ENCODE results near the gene SCML1. TPM values are rescaled to one million over a fixed set of nuclear protein-coding genes. Genes with fewer than 3 reads are reported as not detected.

SCML1 gene
- total and polyA plus RNA-seq, 10 of the 15 experiments (the other 5 are each of a cell fraction or from before 2014, with no cell fraction given), result 0.62 to 48.3 (median 1.6) TPM

Other genes starting within 250 kb of the SCML1 start
- not detected in 2 replicates for gene RAI2, start 123.8 kb downstream of the SCML1 start, total RNA-seq (2014; rRNA removed)
- gene RAI2, start 123.8 kb downstream of the SCML1 start, total RNA-seq (2014; rRNA removed; fragmentation: Illumina TruSeq; extraction: Trizol), result not detected in 2 replicates
- not detected in 2 replicates for gene RAI2, start 123.8 kb downstream of the SCML1 start, total RNA-seq (2021)
- not detected in 2 replicates for gene RAI2, start 123.8 kb downstream of the SCML1 start, polyA plus RNA-seq (2011; rRNA removed)
- not detected in 2 replicates for gene RAI2, start 123.8 kb downstream of the SCML1 start, polyA plus RNA-seq (2014; fragmentation: Illumina TruSeq; extraction: Trizol)
- gene RAI2, start 123.8 kb downstream of the SCML1 start, polyA plus RNA-seq (2014; fragmentation: Nextera tagmentation; extraction: Ambion mirVana), result not detected
- gene RAI2, start 123.8 kb downstream of the SCML1 start, polyA plus RNA-seq (2014; rRNA removed), result not detected in 2 replicates
- not detected for gene RAI2, start 123.8 kb downstream of the SCML1 start, polyA plus RNA-seq (2016; fragmentation: Nextera tagmentation; extraction: Ambion mirVana)